Fibroblast of mammary gland (primary cell): Measurements from ENCODE around the gene DLX3.

Experiments used
- DNase-seq: peaks from one replicate; pipeline ENCODE4 v3.0.0-alpha.2; 2010; ENCODE audit warnings: low read depth
- H3K4me3 ChIP-seq: 2 replicates; pipeline ENCODE4 v1.5.1; 2011; ENCODE audit warnings: low read depth, mild to moderate bottlenecking, low read length, moderate library complexity; ENCODE audit not compliant: control insufficient read depth
- CTCF ChIP-seq: conservative IDR thresholded peaks from 2 replicates; pipeline ENCODE4 v1.5.1; 2011; ENCODE audit warnings: low read depth, low read length, inconsistent platforms; ENCODE audit not compliant: control insufficient read depth, insufficient read depth

DLX3 gene

GRCh38 chr17:49944273-49944870 lies 50.7 kb downstream of the DLX3 start:
- no peak overlapping the region for H3K4me3 ChIP-seq
- no peak for DNase-seq

DNA sequence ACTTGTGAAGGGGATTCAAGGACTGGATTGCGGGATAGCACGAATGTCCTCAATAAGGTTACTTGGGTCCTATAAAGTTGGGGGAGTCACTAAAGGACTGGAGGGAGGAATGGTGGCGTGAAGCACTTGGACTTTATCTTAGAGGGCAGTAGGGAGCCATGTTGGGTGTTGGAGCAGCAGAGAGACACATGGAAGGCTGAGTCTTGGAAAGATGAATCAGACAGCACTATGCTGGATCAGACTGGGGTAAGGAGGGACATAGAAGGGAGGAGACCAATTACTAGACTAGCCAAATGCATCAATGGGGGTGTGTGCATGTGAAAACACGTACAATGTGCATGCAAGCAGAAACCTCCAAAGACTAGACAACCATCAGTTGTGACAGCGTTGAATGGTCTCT lies 52.1 kb downstream of the DLX3 start:
- no peak overlapping the region for H3K4me3 ChIP-seq
- TF ChIP-seq CTCF, result no peak
- DNase-seq, result no peak

More at GRCh38 chr17:49944273-49944870, 50.7 kb downstream of the DLX3 start:
- TF ChIP-seq CTCF, result no peak

- no peak for DNase-seq
- no peak for TF ChIP-seq CTCF
- H3K4me3 ChIP-seq, result no peak overlapping the region
Measured at GRCh38 chr17:49941427-49941826, 53.6 kb downstream of the DLX3 start.
